ENCODE measurements around the gene NRP1. TPM values are rescaled to one million over a fixed set of nuclear protein-coding genes. Genes with fewer than 3 reads are reported as not detected.
"Not testable (repeated sequence)": the region's sequence is repeated elsewhere in the genome, so short reads cannot be mapped to it uniquely, and the experiment has no call there.

Gene NRP1
- total RNA-seq, 1 experiment from 2014 or later: 3.0 TPM

- DNase-seq (ENCODE audit: low spot score): no peak
- ChIA-PET POLR2A (no interaction called here), CTCF (no interaction called here)
- H3K27ac Mint-ChIP-seq: no peak overlapping the region
- peaks cover 8% of the 10 kb centered on the region for H3K4me1 Mint-ChIP-seq
- no peaks in the 10 kb centered on the region for H3K36me3 Mint-ChIP-seq
- TF ChIP-seq, protein P1, sequence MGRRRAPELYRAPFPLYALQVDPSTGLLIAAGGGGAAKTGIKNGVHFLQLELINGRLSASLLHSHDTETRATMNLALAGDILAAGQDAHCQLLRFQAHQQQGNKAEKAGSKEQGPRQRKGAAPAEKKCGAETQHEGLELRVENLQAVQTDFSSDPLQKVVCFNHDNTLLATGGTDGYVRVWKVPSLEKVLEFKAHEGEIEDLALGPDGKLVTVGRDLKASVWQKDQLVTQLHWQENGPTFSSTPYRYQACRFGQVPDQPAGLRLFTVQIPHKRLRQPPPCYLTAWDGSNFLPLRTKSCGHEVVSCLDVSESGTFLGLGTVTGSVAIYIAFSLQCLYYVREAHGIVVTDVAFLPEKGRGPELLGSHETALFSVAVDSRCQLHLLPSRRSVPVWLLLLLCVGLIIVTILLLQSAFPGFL (CRISPR knock-in tag; IDR thresholded peaks at IDR 0.05; ENCODE audit: borderline replicate concordance): no peak
- TF ChIP-seq ZNF121 (CRISPR knock-in tag; IDR thresholded peaks at IDR 0.05): no peak
- TF ChIP-seq, protein P2, sequence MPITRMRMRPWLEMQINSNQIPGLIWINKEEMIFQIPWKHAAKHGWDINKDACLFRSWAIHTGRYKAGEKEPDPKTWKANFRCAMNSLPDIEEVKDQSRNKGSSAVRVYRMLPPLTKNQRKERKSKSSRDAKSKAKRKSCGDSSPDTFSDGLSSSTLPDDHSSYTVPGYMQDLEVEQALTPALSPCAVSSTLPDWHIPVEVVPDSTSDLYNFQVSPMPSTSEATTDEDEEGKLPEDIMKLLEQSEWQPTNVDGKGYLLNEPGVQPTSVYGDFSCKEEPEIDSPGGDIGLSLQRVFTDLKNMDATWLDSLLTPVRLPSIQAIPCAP (CRISPR knock-in tag; IDR thresholded peaks at IDR 0.05): no peak
- TF ChIP-seq, protein P3, sequence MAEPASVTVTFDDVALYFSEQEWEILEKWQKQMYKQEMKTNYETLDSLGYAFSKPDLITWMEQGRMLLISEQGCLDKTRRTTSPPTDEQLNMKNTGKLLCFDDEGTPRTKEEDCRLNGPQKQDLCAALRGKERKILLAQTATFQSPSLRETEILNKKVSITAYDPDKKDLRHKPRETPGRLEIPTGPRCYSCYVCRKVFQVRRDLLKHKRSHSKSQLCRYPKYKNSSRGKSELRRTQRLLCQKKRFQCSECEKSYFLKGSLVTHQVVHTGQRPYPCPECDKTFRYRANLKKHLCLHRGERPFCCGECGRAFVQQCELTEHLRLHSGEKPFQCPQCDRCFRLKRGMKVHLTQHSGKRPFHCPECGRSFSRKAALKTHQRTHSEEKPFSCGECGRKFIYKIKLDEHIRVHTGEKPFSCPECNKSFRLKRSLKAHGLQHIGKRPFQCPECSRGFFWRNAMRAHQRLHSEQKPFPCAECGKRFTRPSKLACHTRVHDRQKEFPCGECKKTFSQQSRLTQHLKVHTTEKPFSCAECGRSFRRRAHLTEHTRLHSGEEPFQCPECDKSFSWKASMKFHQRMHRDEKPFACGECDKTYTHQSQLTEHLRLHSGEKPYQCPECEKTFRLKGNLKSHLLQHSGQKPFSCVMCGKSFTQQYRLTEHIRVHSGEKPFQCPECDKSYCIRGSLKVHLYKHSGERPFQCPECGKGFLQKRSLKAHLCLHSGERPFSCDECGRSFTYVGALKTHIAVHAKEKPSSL (CRISPR knock-in tag; conservative IDR thresholded peaks at IDR 0.05): no peak
- no peak for TF ChIP-seq FOXK1 (CRISPR knock-in tag; IDR thresholded peaks at IDR 0.05)
- TF ChIP-seq NFYB (CRISPR knock-in tag; conservative IDR thresholded peaks at IDR 0.05; ENCODE audit: low read depth): no peak
- TF ChIP-seq SMAD4 (CRISPR knock-in tag; IDR thresholded peaks at IDR 0.05): no peak
- TF ChIP-seq HMGA2 (CRISPR knock-in tag; IDR thresholded peaks at IDR 0.05): no peak
- no peaks in the 10 kb centered on the region for H3K27me3 Mint-ChIP-seq (ENCODE audit: low read depth)
- no peaks in the 10 kb centered on the region for H3K9me3 Mint-ChIP-seq
- no peak overlapping the region for H3K4me3 Mint-ChIP-seq
- ATAC-seq: no peak
These were observed 33.2 kb downstream of the NRP1 start for GRCh38 chr10:33301097-33301789.

- POLR2A ChIA-PET; ATAC-seq; H3K27me3 Mint-ChIP-seq (ENCODE audit: low read depth); H3K9me3 Mint-ChIP-seq; H3K4me1 Mint-ChIP-seq; H3K4me3 Mint-ChIP-seq; CTCF ChIA-PET; H3K27ac Mint-ChIP-seq; DNase-seq (ENCODE audit: low spot score); H3K36me3 Mint-ChIP-seq: not testable (repeated sequence)
These were observed 33.9 kb downstream of the NRP1 start for GRCh38 chr10:33300544-33300943.

DNA sequence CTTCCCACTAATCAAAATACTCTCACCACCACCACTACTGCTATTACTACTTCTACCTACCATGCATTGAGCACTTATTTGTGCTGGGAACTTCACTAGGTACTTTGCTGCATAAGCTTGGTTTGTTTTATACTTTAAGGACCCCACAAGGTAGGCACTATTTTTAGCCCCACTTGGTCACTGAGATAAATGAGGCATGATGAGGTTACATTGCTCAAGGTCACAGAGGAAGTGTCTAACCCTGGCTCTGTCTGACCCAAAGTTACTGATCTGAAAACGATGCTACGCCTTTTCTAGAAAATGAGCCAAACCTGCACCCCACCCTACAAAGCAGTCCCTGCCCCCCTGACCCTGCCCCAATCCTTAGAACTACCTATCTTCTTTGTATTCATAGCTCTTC, 35.6 kb downstream of the NRP1 start:
- H3K9me3 Mint-ChIP-seq: no peaks in the 10 kb centered on the region
- ChIA-PET CTCF (no interaction called here), POLR2A (no interaction called here)
- no peak overlapping the region for H3K4me3 Mint-ChIP-seq
- H3K4me1 Mint-ChIP-seq: peaks cover 8% of the 10 kb centered on the region
- DNase-seq (ENCODE audit: low spot score): no peak
- ATAC-seq: no peak
- no peak overlapping the region for H3K27ac Mint-ChIP-seq
- no peaks in the 10 kb centered on the region for H3K27me3 Mint-ChIP-seq (ENCODE audit: low read depth)
- H3K36me3 Mint-ChIP-seq: no peaks in the 10 kb centered on the region
- TF ChIP-seq CREB1 (CRISPR knock-in tag; IDR thresholded peaks at IDR 0.05): no peak
- no peak for TF ChIP-seq NFYB (CRISPR knock-in tag; conservative IDR thresholded peaks at IDR 0.05; ENCODE audit: low read depth)
- TF ChIP-seq, protein P4, sequence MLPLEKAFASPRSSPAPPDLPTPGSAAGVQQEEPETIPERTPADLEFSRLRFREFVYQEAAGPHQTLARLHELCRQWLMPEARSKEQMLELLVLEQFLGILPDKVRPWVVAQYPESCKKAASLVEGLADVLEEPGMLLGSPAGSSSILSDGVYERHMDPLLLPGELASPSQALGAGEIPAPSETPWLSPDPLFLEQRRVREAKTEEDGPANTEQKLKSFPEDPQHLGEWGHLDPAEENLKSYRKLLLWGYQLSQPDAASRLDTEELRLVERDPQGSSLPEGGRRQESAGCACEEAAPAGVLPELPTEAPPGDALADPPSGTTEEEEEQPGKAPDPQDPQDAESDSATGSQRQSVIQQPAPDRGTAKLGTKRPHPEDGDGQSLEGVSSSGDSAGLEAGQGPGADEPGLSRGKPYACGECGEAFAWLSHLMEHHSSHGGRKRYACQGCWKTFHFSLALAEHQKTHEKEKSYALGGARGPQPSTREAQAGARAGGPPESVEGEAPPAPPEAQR (CRISPR knock-in tag; IDR thresholded peaks at IDR 0.05): no peak
- TF ChIP-seq NR3C1 (CRISPR knock-in tag; conservative IDR thresholded peaks at IDR 0.05; ENCODE audit: low read depth): no peak
- no peak for TF ChIP-seq ZNF138 (CRISPR knock-in tag; conservative IDR thresholded peaks at IDR 0.05)
- TF ChIP-seq TCF7 (CRISPR knock-in tag; IDR thresholded peaks at IDR 0.05; ENCODE audit: low read depth): no peak
- no peak for TF ChIP-seq ZNF219 (CRISPR knock-in tag; IDR thresholded peaks at IDR 0.05; ENCODE audit: borderline replicate concordance)
- TF ChIP-seq ZNF423 (CRISPR knock-in tag; IDR thresholded peaks at IDR 0.05): no peak
- TF ChIP-seq MAX (CRISPR knock-in tag; IDR thresholded peaks at IDR 0.05): no peak
- no peak for TF ChIP-seq CREM (CRISPR knock-in tag; IDR thresholded peaks at IDR 0.05)
- TF ChIP-seq PRDM15 (CRISPR knock-in tag; IDR thresholded peaks at IDR 0.05): no peak
- TF ChIP-seq, protein P5, sequence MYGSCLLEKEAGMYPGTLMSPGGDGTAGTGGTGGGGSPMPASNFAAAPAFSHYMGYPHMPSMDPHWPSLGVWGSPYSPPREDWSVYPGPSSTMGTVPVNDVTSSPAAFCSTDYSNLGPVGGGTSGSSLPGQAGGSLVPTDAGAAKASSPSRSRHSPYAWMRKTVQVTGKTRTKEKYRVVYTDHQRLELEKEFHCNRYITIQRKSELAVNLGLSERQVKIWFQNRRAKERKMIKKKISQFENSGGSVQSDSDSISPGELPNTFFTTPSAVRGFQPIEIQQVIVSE (CRISPR knock-in tag; IDR thresholded peaks at IDR 0.05; ENCODE audit: borderline replicate concordance): no peak
- no peak for TF ChIP-seq ZNF671 (CRISPR knock-in tag; IDR thresholded peaks at IDR 0.05)

Measured in WTC11 (cell line).